Adrenal gland (tissue), 5 donors: ENCODE results near the gene CTXND1.

Experiments used
- POLR2A ChIP-seq, 2 donors: fragments of 450-650 bp; IDR thresholded peaks; one replicate each; pipeline ENCODE4 v1.6.1; 2017; ENCODE audit warnings: antibody characterized with exemption in 2 of 2, mild to moderate bottlenecking in 2 of 2, moderate library complexity in 1 of 2
- TF ChIP-seq, protein P1 (sequence below), 6 experiments: fragments of 450-650 bp in 4 of 6; fragments of 200-600 bp in 2 of 6; sonication (generic) in 1 of 6; IDR thresholded peaks; 1 replicate in 5 of 6; 2 replicates in 1 of 6; pipeline versions ENCODE4 v1.5.1 to v1.8.0; 2016 to 2021; ENCODE audit warnings: antibody characterized with exemption in 6 of 6, mild to moderate bottlenecking in 2 of 6, moderate library complexity in 1 of 6
- donor health status: DM: no; HTN: no; CAD: no.

DNA sequence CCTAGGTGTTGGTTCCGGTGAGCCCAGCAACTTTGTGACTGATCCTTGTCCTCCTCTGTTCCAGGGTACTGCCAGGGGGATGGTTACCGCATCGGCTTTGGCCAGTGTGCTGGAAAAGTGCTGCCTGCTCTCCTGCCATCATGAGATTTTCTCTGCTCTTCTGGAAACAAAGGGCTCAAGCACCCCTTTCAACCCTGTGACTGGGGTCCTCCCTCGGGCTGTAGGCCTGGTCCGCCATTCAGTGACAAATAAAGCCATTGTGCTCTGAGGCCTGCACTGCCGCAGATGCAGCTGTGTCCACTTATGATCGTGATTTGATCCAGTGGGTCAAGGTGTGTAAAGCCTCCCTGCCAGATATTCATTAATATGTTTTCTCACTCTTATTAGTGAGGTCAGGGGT is 65.9 kb downstream of the CTXND1 start:
- TF ChIP-seq, protein P1, sequence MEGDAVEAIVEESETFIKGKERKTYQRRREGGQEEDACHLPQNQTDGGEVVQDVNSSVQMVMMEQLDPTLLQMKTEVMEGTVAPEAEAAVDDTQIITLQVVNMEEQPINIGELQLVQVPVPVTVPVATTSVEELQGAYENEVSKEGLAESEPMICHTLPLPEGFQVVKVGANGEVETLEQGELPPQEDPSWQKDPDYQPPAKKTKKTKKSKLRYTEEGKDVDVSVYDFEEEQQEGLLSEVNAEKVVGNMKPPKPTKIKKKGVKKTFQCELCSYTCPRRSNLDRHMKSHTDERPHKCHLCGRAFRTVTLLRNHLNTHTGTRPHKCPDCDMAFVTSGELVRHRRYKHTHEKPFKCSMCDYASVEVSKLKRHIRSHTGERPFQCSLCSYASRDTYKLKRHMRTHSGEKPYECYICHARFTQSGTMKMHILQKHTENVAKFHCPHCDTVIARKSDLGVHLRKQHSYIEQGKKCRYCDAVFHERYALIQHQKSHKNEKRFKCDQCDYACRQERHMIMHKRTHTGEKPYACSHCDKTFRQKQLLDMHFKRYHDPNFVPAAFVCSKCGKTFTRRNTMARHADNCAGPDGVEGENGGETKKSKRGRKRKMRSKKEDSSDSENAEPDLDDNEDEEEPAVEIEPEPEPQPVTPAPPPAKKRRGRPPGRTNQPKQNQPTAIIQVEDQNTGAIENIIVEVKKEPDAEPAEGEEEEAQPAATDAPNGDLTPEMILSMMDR (IDR thresholded peaks at IDR 0.05) = no peak
- TF ChIP-seq POLR2A (IDR thresholded peaks at IDR 0.05) = no peak
